Ramos (cell line): ENCODE measurements around the gene MADCAM1.
"Not testable (repeated sequence)": the region's sequence is repeated elsewhere in the genome, so short reads cannot be mapped to it uniquely, and the experiment has no call there.

Source experiments
- in situ Hi-C: fragments of 300-500 bp; cut with MboI; formaldehyde crosslinking; loops from one replicate; pipeline ENCODE4 v1.14.3; 2022; ENCODE audit warnings: low sequenced_read_pairs; ENCODE audit not compliant: unreplicated experiment

MADCAM1 gene

DNA sequence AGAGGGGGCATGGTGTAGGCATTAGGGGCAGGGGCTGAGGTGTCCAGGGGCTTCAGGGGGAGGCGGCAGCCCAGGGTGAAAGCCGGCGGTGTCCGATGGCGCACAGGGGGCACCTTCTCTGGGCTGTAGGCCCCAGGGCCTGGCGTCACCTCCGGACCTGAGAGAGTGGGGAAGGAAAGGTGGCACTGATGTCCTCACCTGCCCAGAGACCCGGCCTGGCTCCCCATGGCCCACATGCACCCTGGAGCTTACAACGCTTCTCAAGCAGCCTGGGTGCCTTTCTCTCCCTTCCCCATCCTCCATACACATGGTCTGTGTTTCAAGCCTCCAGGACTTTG lies 32.1 kb upstream of the MADCAM1 start:
- in situ Hi-C loops = no loop called here

DNA sequence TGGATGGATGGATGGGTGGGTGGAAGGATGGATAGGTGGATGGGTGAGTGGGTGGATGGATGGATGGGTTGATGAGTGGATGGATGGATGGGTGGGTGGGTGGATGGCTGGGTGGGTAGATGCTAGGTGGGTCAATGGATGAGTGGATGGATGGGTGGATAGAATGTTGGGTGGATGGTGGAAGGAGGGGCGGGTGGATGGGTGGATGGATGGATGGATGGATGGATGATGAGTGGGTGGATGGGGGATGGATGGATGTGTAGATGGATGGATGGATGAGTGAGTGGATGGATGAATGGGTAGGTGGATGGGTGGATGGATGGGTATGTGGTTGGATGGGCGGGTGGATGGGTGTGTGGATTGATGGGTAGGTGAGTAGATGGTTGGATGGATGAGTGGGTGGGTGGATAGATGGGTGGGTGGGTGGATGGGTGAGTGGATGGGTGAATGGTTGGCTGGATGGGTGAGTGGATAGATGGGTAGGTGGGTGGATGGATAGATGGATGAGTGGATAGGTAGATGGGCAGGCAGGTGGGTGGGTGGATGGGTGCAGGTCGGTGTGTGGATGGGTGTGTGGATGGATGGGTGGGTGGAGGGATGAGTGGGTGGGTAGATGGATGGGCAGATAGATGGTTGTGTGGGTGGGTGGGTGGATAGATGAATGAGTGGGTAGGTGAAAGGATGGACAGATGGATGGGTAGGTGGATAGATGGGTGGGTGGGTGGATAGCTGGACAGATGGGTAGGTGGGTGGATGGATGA lies 31.1 kb upstream of the MADCAM1 start:
- in situ Hi-C loops = no loop called here

DNA sequence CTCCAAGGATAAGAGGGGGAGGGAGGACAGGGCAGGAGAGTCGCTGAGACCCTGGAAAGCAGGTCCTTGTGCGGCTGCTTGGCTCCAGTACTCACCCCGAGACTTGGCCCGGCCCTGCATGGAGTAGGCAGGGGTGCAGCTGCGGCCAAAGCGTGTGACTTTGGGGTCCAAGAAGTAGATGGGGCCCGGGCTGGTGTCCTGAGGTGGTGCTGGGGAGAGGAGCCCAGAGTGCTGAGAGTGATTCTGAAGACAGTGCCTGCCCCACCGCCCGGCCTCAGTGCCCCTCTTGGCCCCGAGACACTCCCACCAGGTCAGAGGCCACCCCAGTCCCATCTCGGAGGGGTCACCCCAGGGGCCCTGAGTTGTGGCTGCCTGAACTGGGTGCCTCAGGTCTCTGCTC lies 28.7 kb upstream of the MADCAM1 start:
- in situ Hi-C loops = no loop called here

DNA sequence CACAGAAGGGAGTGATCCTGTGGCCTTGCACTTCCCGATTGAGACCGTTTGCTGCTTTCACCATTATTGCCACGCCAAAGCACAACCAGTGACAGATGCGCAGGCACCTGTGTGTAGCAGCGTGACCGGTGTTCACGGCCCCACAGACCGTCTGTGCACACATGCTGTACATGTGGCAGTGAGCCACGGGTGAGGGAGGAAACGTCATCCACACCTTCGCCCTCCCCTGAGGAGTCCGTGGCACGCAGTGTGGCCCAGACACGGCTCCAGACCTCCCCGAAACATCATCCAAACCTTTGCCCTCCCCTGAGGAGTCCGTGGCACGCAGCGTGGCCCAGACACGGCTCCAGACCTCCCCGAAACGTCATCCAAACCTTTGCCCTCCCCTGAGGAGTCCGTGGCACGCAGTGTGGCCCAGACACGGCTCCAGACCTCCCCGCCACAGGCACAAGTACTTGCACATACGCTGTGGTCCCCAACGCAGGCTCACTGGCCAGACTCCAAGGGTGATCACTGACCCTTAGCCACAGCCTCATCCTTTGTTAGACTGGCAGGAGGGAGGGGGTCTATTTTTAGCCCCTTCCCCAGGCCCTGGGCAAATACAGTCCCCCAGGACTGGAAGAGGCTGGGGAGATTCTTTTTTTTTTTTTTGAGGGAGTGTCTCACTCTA lies 27.6 kb upstream of the MADCAM1 start:
- in situ Hi-C loops = no loop called here

DNA sequence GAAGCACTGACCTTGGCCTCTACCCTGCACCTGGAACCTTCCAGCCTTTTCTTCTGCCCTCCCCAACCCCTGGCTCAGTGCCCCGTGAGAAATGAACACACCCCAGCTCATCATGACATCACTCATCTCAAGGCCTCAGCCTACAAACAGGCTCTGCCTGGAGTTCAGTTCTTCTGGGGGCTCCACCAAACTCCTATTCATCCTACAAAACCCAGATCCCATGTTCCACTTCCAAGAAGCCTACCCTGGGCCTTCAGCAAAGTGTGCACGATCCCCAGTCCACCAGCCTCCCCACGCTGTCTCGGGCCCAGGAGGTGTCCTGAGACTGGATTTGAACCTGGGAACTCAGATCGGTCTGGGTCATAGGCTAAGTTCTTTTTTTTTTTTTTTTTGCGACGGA lies 26.5 kb upstream of the MADCAM1 start:
- in situ Hi-C loops = no loop called here

GRCh38 chr19:470701-471100 lies 25.6 kb upstream of the MADCAM1 start:
- in situ Hi-C loops = no loop called here

- in situ Hi-C loops = no loop called here
Observed at GRCh38 chr19:472005-472858, 24.1 kb upstream of the MADCAM1 start.

DNA sequence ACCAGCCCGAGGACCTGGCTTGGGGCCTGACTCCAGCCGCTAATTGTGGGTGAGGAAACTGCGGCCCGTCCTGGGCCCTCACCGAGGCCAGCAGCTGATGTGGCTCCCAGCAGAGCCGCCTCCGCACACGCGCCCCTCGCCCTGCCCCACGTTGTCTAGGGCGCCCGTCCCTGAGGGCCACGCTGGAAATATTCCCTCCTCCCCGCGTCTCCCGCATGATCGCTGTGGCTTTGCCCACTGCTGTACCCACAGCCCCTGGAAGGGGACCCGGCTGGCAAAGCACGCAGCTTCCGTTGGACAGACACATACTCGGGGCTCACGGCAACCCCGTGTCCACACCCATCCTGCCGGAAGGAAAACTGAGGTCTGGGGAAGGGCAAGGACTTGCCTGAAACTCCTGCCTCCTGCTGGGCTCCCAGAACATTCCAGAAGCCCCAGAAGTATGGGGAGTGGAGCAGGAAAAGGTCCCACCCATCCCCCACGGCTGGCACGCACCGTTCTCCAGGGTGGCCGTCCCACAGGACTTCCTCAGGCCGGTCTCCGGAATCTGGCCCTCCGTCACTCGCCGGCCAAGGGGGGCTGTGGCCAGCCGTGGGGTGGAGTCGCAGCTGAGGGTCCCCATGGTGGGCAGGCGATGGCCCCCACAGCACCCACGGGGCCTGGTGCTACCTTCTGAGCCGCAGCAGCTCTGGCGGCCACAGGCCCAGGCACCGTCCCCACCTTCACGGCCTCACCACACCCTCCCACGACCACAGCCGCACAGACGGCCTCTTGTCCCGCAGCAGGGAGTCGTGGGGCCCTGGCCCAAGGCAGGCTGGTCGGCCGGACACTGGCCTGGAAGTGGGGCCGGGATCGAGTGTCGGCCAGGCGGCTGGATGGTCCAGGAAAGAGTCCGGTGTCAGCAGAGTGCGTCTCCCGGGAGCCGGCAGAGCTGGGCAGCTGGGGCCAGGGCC lies 21.9 kb upstream of the MADCAM1 start:
- in situ Hi-C loops = no loop called here

GRCh38 chr19:475360-475759 lies 20.9 kb upstream of the MADCAM1 start:
- in situ Hi-C loops = no loop called here

DNA sequence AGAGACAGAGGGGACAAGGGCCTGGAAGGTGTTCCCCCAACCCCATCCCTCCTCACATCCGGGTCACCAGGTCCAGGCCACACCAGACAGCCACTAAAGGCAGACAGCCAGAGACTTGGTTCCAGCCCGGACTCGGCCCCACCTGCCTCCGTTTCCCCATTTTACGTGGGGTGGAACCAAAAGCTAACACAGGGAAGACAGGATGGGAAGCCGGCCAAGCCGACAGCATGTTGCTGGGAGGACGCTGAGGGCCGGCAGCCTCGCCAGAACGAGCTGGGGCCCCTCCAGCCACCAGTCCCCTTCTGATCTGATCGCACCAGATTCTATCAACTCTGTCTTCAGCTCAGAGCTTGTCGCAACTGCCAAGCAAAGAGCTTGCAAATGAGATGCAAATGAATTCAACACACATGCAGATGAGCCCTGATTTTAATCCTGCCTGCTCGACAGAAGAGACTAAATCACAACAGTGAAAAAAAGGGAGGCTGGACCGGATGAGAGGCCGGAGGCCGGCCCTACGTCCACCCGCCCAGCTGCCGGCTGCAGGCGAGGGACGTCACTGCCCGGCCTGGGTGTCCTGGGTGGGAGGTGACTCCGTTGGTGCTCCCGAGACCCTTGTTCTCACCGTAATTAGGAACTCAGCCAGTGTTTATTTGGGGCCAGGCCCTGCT lies 17.9 kb upstream of the MADCAM1 start:
- in situ Hi-C loops = no loop called here

- in situ Hi-C loops = no loop called here
Observed at GRCh38 chr19:478976-479375, 17.3 kb upstream of the MADCAM1 start.

- in situ Hi-C loops = no loop called here
Observed at GRCh38 chr19:480016-480855, 16.1 kb upstream of the MADCAM1 start.

DNA sequence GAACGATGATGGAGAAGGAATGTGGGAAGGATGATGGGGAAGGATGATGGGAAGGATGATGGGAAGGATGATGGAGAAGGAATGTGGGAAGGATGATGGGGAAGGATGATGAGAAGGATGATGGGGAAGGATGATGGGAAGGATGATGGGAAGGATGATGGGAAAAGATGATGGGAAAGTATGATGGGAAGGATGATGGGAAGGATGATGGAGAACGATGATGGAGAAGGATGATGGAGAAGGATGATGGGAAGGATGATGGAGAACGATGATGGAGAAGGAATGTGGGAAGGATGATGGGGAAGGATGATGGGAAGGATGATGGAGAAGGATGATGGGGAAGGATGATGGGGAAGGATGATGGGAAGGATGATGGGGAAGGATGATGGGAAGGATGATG lies 15.2 kb upstream of the MADCAM1 start:
- in situ Hi-C loops = not testable (repeated sequence)

DNA sequence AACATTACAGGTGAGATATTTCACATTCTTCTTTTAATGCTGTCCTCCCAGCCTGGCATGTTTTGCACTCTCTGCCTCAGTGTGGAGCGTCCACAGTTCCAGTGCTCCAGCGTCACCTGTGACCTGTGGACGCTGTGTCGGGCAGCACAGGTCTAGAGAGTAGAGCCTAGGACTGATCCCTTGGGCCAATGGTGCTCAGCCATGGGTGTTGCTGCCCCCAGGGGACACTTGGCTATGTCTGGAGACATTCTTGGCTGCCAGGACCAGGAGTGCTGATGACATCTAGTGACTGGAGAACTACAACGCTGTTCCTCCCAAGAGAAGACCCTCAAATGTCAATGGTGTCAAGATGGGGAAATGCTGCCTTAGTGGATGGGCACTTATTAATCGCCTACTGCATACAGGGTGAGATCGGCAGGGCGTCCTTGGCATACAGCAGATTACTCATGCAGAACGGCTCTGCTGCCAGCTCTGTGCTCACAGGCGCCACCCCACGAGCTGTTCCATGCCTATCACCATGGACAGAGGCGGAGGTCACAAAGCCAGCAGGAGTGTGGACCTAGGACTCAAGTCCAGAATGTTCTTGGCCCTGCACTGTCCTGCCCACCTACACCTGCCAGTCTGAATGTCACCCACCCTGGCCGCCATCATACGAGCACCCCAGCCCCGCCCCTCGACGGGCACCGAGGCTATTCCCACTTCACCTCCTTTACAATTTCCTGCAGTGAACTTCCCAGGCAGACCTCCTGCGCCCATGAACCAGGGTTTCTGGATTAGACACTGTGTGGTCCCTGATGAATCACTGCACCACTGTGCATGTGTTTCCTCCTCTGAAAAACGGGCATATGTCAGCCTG lies 13.9 kb upstream of the MADCAM1 start:
- in situ Hi-C loops = no loop called here

DNA sequence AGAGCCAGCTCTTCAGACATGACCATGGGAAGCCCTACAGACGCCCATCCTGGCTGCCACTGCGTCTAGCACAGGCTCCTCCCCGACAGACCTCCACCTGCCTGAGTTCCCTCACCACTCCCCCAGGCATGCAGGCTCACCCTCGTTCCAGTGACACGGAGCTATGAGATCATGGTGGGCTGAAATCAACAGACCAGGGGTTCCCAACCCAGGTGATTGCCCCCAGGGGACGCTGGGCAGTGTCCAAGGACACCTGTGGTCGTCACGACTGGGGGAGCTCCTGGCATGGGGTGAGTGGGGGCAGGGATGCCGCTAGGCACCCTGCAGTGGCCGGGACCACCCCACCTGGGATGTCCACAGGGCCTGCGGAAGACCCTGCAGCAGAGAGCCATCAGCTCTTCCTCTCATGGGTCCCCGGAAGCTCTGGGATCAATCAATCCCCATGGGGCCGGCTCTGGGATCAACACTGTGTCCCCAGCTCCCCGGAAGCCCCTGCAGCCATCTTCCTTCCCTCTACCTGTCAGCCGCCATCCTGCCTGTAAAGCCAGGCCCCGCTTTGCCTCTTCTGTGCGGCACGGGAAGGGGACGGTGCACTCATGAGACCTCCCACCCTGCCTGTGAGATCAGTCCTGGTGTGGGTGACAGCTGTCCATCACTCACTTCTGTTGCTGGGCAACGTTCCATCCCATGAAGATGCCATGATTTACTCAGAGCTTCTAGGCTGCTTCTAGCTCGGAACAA lies 12.8 kb upstream of the MADCAM1 start:
- in situ Hi-C loops = no loop called here

DNA sequence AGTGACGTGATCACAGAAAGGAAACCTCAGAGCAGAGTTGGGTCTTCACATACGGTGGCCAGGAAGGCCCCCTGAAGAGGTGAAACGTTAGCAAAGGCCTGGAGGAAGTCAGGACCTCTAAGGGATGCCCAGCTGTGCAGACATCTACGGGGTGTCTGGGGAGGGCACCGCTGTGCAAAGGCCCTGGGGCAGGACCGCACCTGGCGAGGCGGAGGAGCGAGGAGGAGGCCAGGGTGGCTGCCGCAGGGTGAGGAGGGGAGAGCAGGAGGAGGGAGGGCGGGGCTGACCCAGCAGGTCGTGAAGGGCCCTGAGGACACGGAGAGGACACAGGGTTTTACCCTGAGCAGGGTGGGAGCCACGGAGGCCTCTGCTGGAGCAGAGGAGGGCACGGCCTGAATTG lies 11.8 kb upstream of the MADCAM1 start:
- in situ Hi-C loops = no loop called here

DNA sequence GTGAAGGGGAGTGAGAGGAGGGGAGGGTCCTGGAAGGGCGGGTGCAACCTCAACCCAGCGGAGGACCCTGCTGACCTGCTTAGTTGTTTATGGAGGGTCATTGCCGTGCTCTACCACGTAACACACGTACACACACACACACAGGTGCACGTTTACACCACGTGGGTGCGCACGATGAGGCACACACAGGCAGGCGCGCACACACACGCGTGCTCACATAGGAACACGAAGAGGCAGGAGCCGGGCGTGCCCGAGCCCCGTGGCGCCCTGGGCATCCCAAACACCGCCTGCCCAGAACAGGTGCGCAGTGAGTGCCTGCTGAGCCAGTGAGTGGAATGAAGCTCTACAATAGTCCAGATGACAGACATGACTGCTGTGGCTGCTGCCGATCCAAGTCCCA lies 11.2 kb upstream of the MADCAM1 start:
- in situ Hi-C loops = no loop called here
